GM12878 (cell line): Measurements from ENCODE around the gene COL17A1. TPM values are rescaled to one million over a fixed set of nuclear protein-coding genes. Genes with fewer than 3 reads are reported as not detected.
A peak's percentile ranks its signal among the peaks of the same experiment; 100 is the strongest.

ENCODE experiments used
- ATAC-seq: fragments of 200-7000 bp; cut with Tn5 transposase; 3 replicates; pipeline ENCODE4 v1.9.1; 2020; ENCODE audit warnings: mild to moderate bottlenecking, moderate library complexity
- BruUV-seq: library from RNA; stranded (reverse); fragments of 400-500 nt; replicated peaks from 2 replicates; lab custom pipeline; 2021; lab: Mats Ljungman, UMichigan
- CTCF ChIA-PET: fragments of 300-600 bp; sonication (Branson Sonifier 250); formaldehyde crosslinking; extraction: SDS; loops from one replicate; lab custom pipeline; 2021; ENCODE audit warnings: inconsistent platforms; lab: Yijun Ruan, JAX
- POLR2A ChIA-PET: fragments of 350-600 bp; formaldehyde crosslinking; extraction: SDS; loops from one replicate; lab custom pipeline; 2021; ENCODE audit warnings: inconsistent platforms; lab: Charles Lee
- RAD21 ChIA-PET: fragments of 300-600 bp; sonication (Branson Sonifier 250); formaldehyde crosslinking; loops from one replicate; lab custom pipeline; 2023; ENCODE audit warnings: antibody characterized with exemption; ENCODE audit not compliant: unreplicated experiment; lab: Charles Lee
- SMC1A ChIA-PET: fragments of 300-600 bp; sonication (Branson Sonifier 250); formaldehyde crosslinking; loops from one replicate; lab custom pipeline; 2023; ENCODE audit not compliant: unreplicated experiment, uncharacterized antibody; lab: Charles Lee
- DNase-seq: peaks from one replicate; pipeline ENCODE4 v3.0.0-alpha.2; 2011; ENCODE audit warnings: low read depth, low spot score
- FAIRE-seq: peaks from 3 replicates; lab custom pipeline; 2011; peaks lifted over from hg19 to GRCh38; lab: Jason Lieb, UNC
- H2AFZ ChIP-seq: 2 replicates; pipeline ENCODE4 v1.6.0; 2011; ENCODE audit warnings: low read depth, low read length, control low read depth; ENCODE audit not compliant: control insufficient read depth
- H3K27ac ChIP-seq: 2 replicates; pipeline ENCODE4 v1.5.1; 2011; ENCODE audit warnings: control low read depth; ENCODE audit not compliant: control insufficient read depth, insufficient read depth
- H3K27me3 ChIP-seq, 2 experiments: replicated peaks in 1 of 2; 2 replicates each; pipeline versions ENCODE4 v1.6.0 to v1.6.1; 2011; ENCODE audit warnings: low read length in 1 of 2; ENCODE audit not compliant: control insufficient read depth in 2 of 2, insufficient read depth in 2 of 2
- H3K36me3 ChIP-seq, 2 experiments: 2 replicates each; pipeline ENCODE4 v1.5.1; 2011; ENCODE audit warnings: low read length in 1 of 2; ENCODE audit not compliant: control insufficient read depth in 2 of 2, insufficient read depth in 2 of 2
- H3K4me1 ChIP-seq: 2 replicates; pipeline ENCODE4 v1.6.1; 2011; ENCODE audit warnings: mild to moderate bottlenecking, low read length, moderate library complexity, mixed read lengths; ENCODE audit not compliant: control insufficient read depth, insufficient read depth
- H3K4me2 ChIP-seq: 2 replicates; pipeline ENCODE4 v1.6.0; 2011; ENCODE audit warnings: control low read depth; ENCODE audit not compliant: control insufficient read depth, insufficient read depth
- H3K4me3 ChIP-seq: fragments of 200-600 bp; sonication (generic); 2 replicates; pipeline ENCODE4 v1.5.1; 2016
- H3K79me2 ChIP-seq: 2 replicates; pipeline ENCODE4 v1.6.0; 2011; ENCODE audit warnings: low read length; ENCODE audit not compliant: control insufficient read depth, insufficient read depth
- H3K9ac ChIP-seq: 2 replicates; pipeline ENCODE4 v1.8.0; 2011; ENCODE audit warnings: low read length, control low read depth, mixed read lengths; ENCODE audit not compliant: control insufficient read depth, insufficient read depth
- H3K9me3 ChIP-seq: replicated peaks from 3 replicates; pipeline ENCODE4 v1.5.1; 2011; ENCODE audit warnings: mild to moderate bottlenecking, low read length; ENCODE audit not compliant: control insufficient read depth, insufficient read depth
- H4K20me1 ChIP-seq: 2 replicates; pipeline ENCODE4 v1.6.0; 2011; ENCODE audit not compliant: control insufficient read depth, insufficient read depth
- HDAC2 ChIP-seq: fragments of 200-600 bp; sonication (generic); IDR thresholded peaks from 2 replicates; pipeline ENCODE4 v1.6.1; 2017
- NFYA ChIP-seq: IDR thresholded peaks from 2 replicates; pipeline ENCODE4 v1.6.1; 2011; ENCODE audit warnings: low read depth, mild to moderate bottlenecking, low read length, improper control_type of control experiment, borderline replicate concordance
- WRNIP1 ChIP-seq: IDR thresholded peaks from 2 replicates; pipeline ENCODE4 v1.6.1; 2011; ENCODE audit warnings: low read depth, low read length, improper control_type of control experiment, borderline replicate concordance
- YY1 ChIP-seq: IDR thresholded peaks from 2 replicates; pipeline ENCODE4 v1.6.1; 2011; ENCODE audit warnings: low read depth, mild to moderate bottlenecking, low read length
- ZNF622 ChIP-seq: fragments of 450-650 bp; IDR thresholded peaks from 2 replicates; pipeline ENCODE4 v1.6.1; 2017; ENCODE audit warnings: mild to moderate bottlenecking, inconsistent platforms
- WGBS: methylation state at CpG from one replicate; pipeline ENCODE4 v1.1.6; 2016; ENCODE audit warnings: low lambda C conversion rate; ENCODE audit not compliant: insufficient replicate concordance, insufficient coverage; ENCODE audit errors: missing lambda C conversion rate; 5-methylcytosine and 5-hydroxymethylcytosine counted together
- in situ Hi-C: fragments of 300-500 bp; cut with MboI; formaldehyde crosslinking; loops from 9 replicates; pipeline ENCODE4 v1.14.3; 2018; ENCODE audit warnings: mixed read lengths
- intact Hi-C: fragments of 100-400 bp; cut with micrococcal nuclease; formaldehyde crosslinking; loops from one replicate; pipeline ENCODE4 v1.14.2; 2022; ENCODE audit not compliant: unreplicated experiment
- polyA plus RNA-seq, 11 experiments: library from polyadenylated mRNA; depleted of rRNA in 4 of 11; unstranded in 6 of 11; stranded (reverse) in 5 of 11; fragments of >200 nt; fragmentation: Nextera tagmentation in 4 of 11; fragmentation: Illumina TruSeq in 1 of 11; extraction: Ambion mirVana in 4 of 11; extraction: Trizol in 1 of 11; gene quantifications; 1 replicate in 1 of 11; 2 replicates in 10 of 11; pipeline versions ENCODE4 v1.2.1 to v1.2.3, GENCODE V29; 2011 to 2016; ENCODE audit warnings: inconsistent platforms in 2 of 11, missing spikeins in 2 of 11, low read depth in 1 of 11
- total RNA-seq, 4 experiments: library from RNA; depleted of rRNA in 3 of 4; stranded (reverse); fragments of >200 nt in 3 of 4; fragmentation: Illumina TruSeq in 1 of 4; extraction: Trizol in 1 of 4; gene quantifications; 2 replicates each; pipeline versions ENCODE4 v1.2.1 to v1.2.3, GENCODE V29; 2013 to 2021
- TF ChIP-seq, protein P1 (sequence below): IDR thresholded peaks from 2 replicates; pipeline ENCODE4 v1.6.1; 2011; ENCODE audit warnings: borderline replicate concordance, low read depth, mild to moderate bottlenecking, moderate library complexity, mixed read lengths, low read length; ENCODE audit not compliant: insufficient read depth; ENCODE audit errors: extremely low read length
- TF ChIP-seq, protein P2 (sequence below): fragments of 450-650 bp; IDR thresholded peaks from 2 replicates; pipeline ENCODE4 v1.6.1; 2018; ENCODE audit warnings: borderline replicate concordance, mild to moderate bottlenecking; ENCODE audit not compliant: partially characterized antibody

The COL17A1 gene
- total and polyA plus RNA-seq, 10 of the 15 experiments (the other 5 are each of a cell fraction or from before 2014, with no cell fraction given), result 0.08 to 0.22 TPM; not detected in 8

DNA sequence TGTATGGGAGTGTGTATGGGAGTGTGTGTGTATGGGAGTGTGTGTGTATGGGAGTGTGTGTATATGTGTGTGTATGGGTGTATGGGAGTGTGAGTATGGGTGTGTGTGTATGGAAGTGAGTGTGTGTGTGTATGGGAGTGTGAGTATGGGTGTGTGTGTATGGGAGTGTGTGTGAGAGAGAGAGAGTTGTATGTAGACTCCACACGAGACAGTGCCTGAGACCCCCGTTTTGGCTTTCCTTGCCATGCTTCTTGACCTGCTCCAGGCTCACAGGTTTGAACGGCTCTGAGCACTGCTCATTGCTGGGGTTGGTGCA is 49.7 kb downstream of the COL17A1 start:
- no peak for ATAC-seq
- no peaks in the 10 kb centered on the region for H3K27me3 ChIP-seq
- CTCF ChIA-PET, result no interaction called here
- RAD21 ChIA-PET, result no interaction called here
- H3K9ac ChIP-seq, result no peak overlapping the region
- TF ChIP-seq NFYA (no peak), WRNIP1 (no peak), YY1 (no peak)
- no peaks in the 10 kb centered on the region for H3K4me1 ChIP-seq
- POLR2A ChIA-PET, result no interaction called here
- SMC1A ChIA-PET, result no interaction called here
- no peak overlapping the region for H2AFZ ChIP-seq
- 64% methylated on average over 3 of the region's 3 CpGs for WGBS
- no peaks in the 10 kb centered on the region for H3K79me2 ChIP-seq
- no peak overlapping the region for H3K4me2 ChIP-seq
- H3K4me3 ChIP-seq, result no peak overlapping the region
- intact Hi-C loops, result no loop called here
- no peak for DNase-seq
- BruUV-seq, result no TSS peak
- H3K9me3 ChIP-seq, result no peaks in the 10 kb centered on the region
- in situ Hi-C loops, result no loop called here
- no peak overlapping the region for H3K27ac ChIP-seq
- no peaks in the 10 kb centered on the region for H3K36me3 ChIP-seq
- no peaks in the 10 kb centered on the region for H4K20me1 ChIP-seq
- peak; percentile 23 for FAIRE-seq

DNA sequence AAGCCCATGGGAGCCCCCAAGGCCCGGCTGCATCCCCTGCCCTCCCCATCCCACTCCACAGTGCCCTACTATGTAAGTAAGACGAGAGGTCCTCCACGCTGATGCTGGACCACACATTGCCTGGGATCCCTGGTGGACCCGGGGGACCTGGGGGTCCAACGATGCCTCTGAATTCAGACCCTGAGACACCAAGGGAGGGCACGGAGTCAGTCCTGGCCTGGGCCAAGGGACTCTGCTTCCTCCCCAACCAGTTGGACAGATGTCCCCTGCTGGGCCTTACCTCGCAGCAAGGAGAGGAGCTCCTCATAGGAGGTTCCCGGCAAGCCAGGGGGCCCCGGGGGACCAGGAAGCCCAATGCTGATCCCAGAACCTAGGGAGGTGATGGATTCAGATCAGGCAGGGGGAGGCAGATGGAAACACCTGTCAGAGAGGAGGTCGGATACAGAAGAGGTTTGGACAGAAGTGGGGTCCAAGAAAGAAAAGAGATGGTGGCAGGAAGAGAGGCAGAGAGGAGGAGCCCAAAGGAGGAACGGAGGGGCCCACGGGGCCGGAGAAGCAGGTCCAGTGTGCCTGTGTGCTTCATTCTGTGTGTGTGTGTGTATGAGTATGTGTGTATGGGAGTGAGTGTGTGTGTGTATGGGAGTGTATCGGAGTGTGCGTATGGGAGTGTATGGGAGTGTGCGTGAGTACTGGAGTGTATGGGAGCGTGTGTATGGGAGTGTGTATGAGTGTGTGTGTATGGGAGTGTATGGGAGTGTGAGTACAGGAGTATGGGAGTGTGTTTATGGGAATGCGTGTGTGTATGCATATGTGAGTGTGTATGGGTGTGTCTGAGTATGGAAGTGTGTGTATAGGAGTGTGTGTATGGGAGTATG is 50.2 kb downstream of the COL17A1 start:
- Histone ChIP-seq H3K4me2 (no peak overlapping the region), H3K9ac (no peak overlapping the region), H2AFZ (no peak overlapping the region), H3K36me3 (no peaks in the 10 kb centered on the region), H4K20me1 (no peaks in the 10 kb centered on the region), H3K4me1 (no peaks in the 10 kb centered on the region), H3K9me3 (no peaks in the 10 kb centered on the region), H3K79me2 (no peaks in the 10 kb centered on the region), H3K27ac (no peak overlapping the region), H3K27me3 (no peaks in the 10 kb centered on the region), H3K4me3 (no peak overlapping the region)
- RAD21 ChIA-PET, result no interaction called here
- 75% methylated on average over 16 of the region's 18 CpGs for WGBS
- ATAC-seq (no peak), FAIRE-seq (peak; percentile 54), DNase-seq (no peak)
- in situ Hi-C loops (no loop called here), intact Hi-C loops (no loop called here)
- POLR2A ChIA-PET, result no interaction called here
- no TSS peak for BruUV-seq
- SMC1A ChIA-PET, result no interaction called here
- CTCF ChIA-PET, result no interaction called here
- TF ChIP-seq, protein P1, sequence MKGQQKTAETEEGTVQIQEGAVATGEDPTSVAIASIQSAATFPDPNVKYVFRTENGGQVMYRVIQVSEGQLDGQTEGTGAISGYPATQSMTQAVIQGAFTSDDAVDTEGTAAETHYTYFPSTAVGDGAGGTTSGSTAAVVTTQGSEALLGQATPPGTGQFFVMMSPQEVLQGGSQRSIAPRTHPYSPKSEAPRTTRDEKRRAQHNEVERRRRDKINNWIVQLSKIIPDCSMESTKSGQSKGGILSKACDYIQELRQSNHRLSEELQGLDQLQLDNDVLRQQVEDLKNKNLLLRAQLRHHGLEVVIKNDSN, result no peak
- TF ChIP-seq HDAC2, result no peak
- TF ChIP-seq, protein P2, sequence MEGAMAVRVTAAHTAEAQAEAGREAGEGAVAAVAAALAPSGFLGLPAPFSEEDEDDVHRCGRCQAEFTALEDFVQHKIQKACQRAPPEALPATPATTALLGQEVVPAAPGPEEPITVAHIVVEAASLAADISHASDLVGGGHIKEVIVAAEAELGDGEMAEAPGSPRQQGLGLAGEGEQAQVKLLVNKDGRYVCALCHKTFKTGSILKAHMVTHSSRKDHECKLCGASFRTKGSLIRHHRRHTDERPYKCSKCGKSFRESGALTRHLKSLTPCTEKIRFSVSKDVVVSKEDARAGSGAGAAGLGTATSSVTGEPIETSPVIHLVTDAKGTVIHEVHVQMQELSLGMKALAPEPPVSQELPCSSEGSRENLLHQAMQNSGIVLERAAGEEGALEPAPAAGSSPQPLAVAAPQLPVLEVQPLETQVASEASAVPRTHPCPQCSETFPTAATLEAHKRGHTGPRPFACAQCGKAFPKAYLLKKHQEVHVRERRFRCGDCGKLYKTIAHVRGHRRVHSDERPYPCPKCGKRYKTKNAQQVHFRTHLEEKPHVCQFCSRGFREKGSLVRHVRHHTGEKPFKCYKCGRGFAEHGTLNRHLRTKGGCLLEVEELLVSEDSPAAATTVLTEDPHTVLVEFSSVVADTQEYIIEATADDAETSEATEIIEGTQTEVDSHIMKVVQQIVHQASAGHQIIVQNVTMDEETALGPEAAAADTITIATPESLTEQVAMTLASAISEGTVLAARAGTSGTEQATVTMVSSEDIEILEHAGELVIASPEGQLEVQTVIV, result no peak
- TF ChIP-seq ZNF622, result no peak
